Trophoblast cell (in vitro differentiated cells and primary cell): ENCODE results near the gene STAMBP.

ENCODE experiments used
- DNase-seq, 2 donors: peaks; one replicate each; pipeline ENCODE4 v3.0.0-alpha.2; 2016
- H2AFZ ChIP-seq: 2 replicates; pipeline ENCODE4 v1.6.1; 2013; ENCODE audit warnings: low read length, moderate library complexity, mild to moderate bottlenecking; ENCODE audit not compliant: insufficient read depth, poor library complexity
- H2AK5ac ChIP-seq: 2 replicates; pipeline ENCODE4 v1.6.1; 2013; ENCODE audit warnings: mild to moderate bottlenecking, low read length
- H2BK120ac ChIP-seq: 2 replicates; pipeline ENCODE4 v1.6.1; 2013; ENCODE audit warnings: low read length, mild to moderate bottlenecking, moderate library complexity; ENCODE audit not compliant: insufficient read depth, poor library complexity
- H2BK12ac ChIP-seq: 2 replicates; pipeline ENCODE4 v1.6.1; 2013; ENCODE audit warnings: mild to moderate bottlenecking, low read length, moderate library complexity
- H2BK5ac ChIP-seq: 2 replicates; pipeline ENCODE4 v1.6.1; 2013; ENCODE audit warnings: low read length, low read depth, moderate library complexity, mild to moderate bottlenecking; ENCODE audit not compliant: poor library complexity
- H3K14ac ChIP-seq: 2 replicates; pipeline ENCODE4 v1.6.1; 2013; ENCODE audit warnings: mild to moderate bottlenecking, low read length
- H3K18ac ChIP-seq: 2 replicates; pipeline ENCODE4 v1.6.1; 2013; ENCODE audit warnings: mild to moderate bottlenecking, low read length
- H3K23ac ChIP-seq: 2 replicates; pipeline ENCODE4 v1.6.1; 2013; ENCODE audit warnings: low read length
- H3K27ac ChIP-seq: 2 replicates; pipeline ENCODE4 v1.5.1; 2013; ENCODE audit warnings: low read depth, mild to moderate bottlenecking, inconsistent platforms, low read length, moderate library complexity
- H3K27me3 ChIP-seq: 2 replicates; pipeline ENCODE4 v1.6.1; 2013; ENCODE audit warnings: inconsistent platforms, mild to moderate bottlenecking, low read length, moderate library complexity; ENCODE audit not compliant: insufficient read depth
- H3K36me3 ChIP-seq, 2 experiments: 1 replicate in 1 of 2; 2 replicates in 1 of 2; pipeline ENCODE4 v1.6.1; 2013; ENCODE audit warnings: low read length in 2 of 2, mild to moderate bottlenecking in 2 of 2, moderate library complexity in 1 of 2; ENCODE audit not compliant: insufficient read depth in 2 of 2, control insufficient read depth in 1 of 2
- H3K4ac ChIP-seq: 2 replicates; pipeline ENCODE4 v1.6.1; 2013; ENCODE audit warnings: low read depth, mild to moderate bottlenecking, low read length, moderate library complexity
- H3K4me1 ChIP-seq, 2 experiments: 1 replicate in 1 of 2; 2 replicates in 1 of 2; pipeline ENCODE4 v1.6.1; 2013; ENCODE audit warnings: low read length in 2 of 2, mild to moderate bottlenecking in 2 of 2, moderate library complexity in 1 of 2; ENCODE audit not compliant: insufficient read depth in 2 of 2, control insufficient read depth in 1 of 2
- H3K4me2 ChIP-seq: 2 replicates; pipeline ENCODE4 v1.6.1; 2013; ENCODE audit warnings: inconsistent platforms, mild to moderate bottlenecking, low read length, moderate library complexity
- H3K4me3 ChIP-seq: 2 replicates; pipeline ENCODE4 v1.5.1; 2013; ENCODE audit warnings: mild to moderate bottlenecking, low read depth, low read length, inconsistent platforms
- H3K79me1 ChIP-seq: one replicate; pipeline ENCODE4 v1.6.1; 2013; ENCODE audit warnings: low read length
- H3K79me2 ChIP-seq: 2 replicates; pipeline ENCODE4 v1.6.1; 2013; ENCODE audit warnings: low read length, mild to moderate bottlenecking; ENCODE audit not compliant: control insufficient read depth, insufficient read depth, poor library complexity
- H3K9ac ChIP-seq: 2 replicates; pipeline ENCODE4 v1.6.1; 2013; ENCODE audit warnings: mild to moderate bottlenecking, low read length
- H3K9me3 ChIP-seq: 2 replicates; pipeline ENCODE4 v1.6.1; 2013; ENCODE audit warnings: low read depth, mild to moderate bottlenecking, control low read depth, inconsistent platforms, low read length; ENCODE audit not compliant: insufficient read depth
- H4K12ac ChIP-seq: 2 replicates; pipeline ENCODE4 v1.6.1; 2013; ENCODE audit warnings: low read depth, mild to moderate bottlenecking, low read length, moderate library complexity
- H4K8ac ChIP-seq: 2 replicates; pipeline ENCODE4 v1.6.1; 2013; ENCODE audit warnings: low read depth, mild to moderate bottlenecking, low read length, moderate library complexity
- H4K91ac ChIP-seq: one replicate; pipeline ENCODE4 v1.6.1; 2013; ENCODE audit warnings: low read depth, mild to moderate bottlenecking, low read length, moderate library complexity
- WGBS: extraction: QIAGEN DNeasy Blood & Tissue Kit; methylation state at CpG from one replicate; pipeline ENCODE4 v1.1.7; 2013; ENCODE audit warnings: missing lambda C conversion rate; ENCODE audit not compliant: insufficient read length, insufficient coverage; ENCODE audit errors: extremely low coverage; 5-methylcytosine and 5-hydroxymethylcytosine counted together

STAMBP gene

GRCh38 chr2:73851274-73851673 lies 22.5 kb downstream of the STAMBP start:
- H3K27me3 ChIP-seq: no peaks in the 10 kb centered on the region
- WGBS: no CpG with 5 or more reads among the region's 3 CpGs

DNA sequence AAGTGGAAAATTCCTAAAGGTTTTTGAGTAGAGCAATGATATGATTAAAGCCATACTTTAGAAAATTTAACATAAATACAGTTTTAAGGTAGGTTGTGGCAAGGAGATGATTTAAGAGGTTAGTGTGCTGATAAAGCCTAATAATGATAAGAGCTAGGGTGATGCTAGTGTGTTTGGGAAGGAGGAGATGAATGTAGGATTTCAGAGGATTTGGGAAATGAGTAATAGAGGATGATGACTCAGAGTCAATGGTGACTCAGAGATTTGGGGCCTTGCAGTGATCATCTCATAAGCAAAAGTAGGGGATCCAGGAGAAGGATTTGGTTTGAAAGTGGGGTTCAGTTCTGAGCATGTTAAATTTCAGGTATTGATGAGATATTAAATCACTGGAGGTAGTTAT lies 23.3 kb downstream of the STAMBP start:
- Histone ChIP-seq H2AK5ac (no peak overlapping the region), H2BK5ac (no peak overlapping the region), H2BK120ac (no peak overlapping the region), H3K79me1 (no peaks in the 10 kb centered on the region), H2BK12ac (no peak overlapping the region), H3K4me2 (no peak overlapping the region), H3K27ac (no peak overlapping the region), H3K4ac (no peak overlapping the region), H3K9me3 (no peaks in the 10 kb centered on the region), H4K12ac (no peak overlapping the region), H3K4me1 (no peaks in the 10 kb centered on the region), H3K9ac (no peak overlapping the region), H3K23ac (no peak overlapping the region), H3K4me3 (no peak overlapping the region), H2AFZ (no peak overlapping the region), H4K91ac (no peak overlapping the region), H4K8ac (no peak overlapping the region), H3K36me3 (peaks cover 22 to 44% of the 10 kb centered on the region in 2 experiments), H3K14ac (no peak overlapping the region), H3K27me3 (no peaks in the 10 kb centered on the region), H3K18ac (no peak overlapping the region), H3K79me2 (no peaks in the 10 kb centered on the region)
- DNase-seq: no peak

More at GRCh38 chr2:73851274-73851673, 22.5 kb downstream of the STAMBP start:
- H3K18ac ChIP-seq: no peak overlapping the region
- H3K4ac ChIP-seq: no peak overlapping the region
- H4K12ac ChIP-seq: no peak overlapping the region
- no peaks in the 10 kb centered on the region for H3K79me2 ChIP-seq
- no peak overlapping the region for H2BK5ac ChIP-seq
- DNase-seq: no peak
- no peak overlapping the region for H3K14ac ChIP-seq
- H3K4me2 ChIP-seq: no peak overlapping the region
- H2BK120ac ChIP-seq: no peak overlapping the region
- no peak overlapping the region for H3K4me3 ChIP-seq
- no peak overlapping the region for H3K27ac ChIP-seq
- no peak overlapping the region for H3K23ac ChIP-seq
- H3K9me3 ChIP-seq: no peaks in the 10 kb centered on the region
- no peak overlapping the region for H2AK5ac ChIP-seq
- no peaks in the 10 kb centered on the region for H3K4me1 ChIP-seq
- no peak overlapping the region for H2BK12ac ChIP-seq
- no peak overlapping the region for H4K91ac ChIP-seq
- peaks cover 28 to 45% of the 10 kb centered on the region in 2 experiments for H3K36me3 ChIP-seq
- no peak overlapping the region for H4K8ac ChIP-seq
- H2AFZ ChIP-seq: no peak overlapping the region
- H3K9ac ChIP-seq: no peak overlapping the region
- H3K79me1 ChIP-seq: no peaks in the 10 kb centered on the region

DNA sequence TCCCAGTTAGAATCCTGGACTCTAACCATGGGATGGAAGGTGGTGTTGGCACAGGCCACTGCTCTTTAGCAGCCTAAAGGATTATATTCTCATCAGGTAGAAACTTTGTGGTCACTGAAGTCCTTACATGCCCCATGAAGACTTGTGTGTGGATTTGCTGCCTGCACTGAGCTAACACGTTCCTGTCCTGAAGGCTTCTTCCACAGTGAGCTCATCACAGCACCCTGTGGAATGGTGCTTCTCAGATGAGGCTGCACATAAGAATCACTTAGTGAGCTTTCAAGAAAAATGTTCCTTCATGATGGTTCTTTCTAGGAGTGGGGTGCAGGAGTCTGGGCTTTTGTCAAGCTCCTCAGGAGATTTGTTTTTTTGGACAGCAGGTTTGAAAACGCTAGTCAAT lies 26.8 kb downstream of the STAMBP start:
- H3K79me1 ChIP-seq: no peaks in the 10 kb centered on the region
- no peaks in the 10 kb centered on the region for H3K27me3 ChIP-seq
- no peak overlapping the region for H3K27ac ChIP-seq
- H2AFZ ChIP-seq: no peak overlapping the region
- no peak overlapping the region for H4K12ac ChIP-seq
- no peak overlapping the region for H3K23ac ChIP-seq
- H3K4me2 ChIP-seq: no peak overlapping the region
- no peak overlapping the region for H3K4ac ChIP-seq
- H2AK5ac ChIP-seq: no peak overlapping the region
- H3K36me3 ChIP-seq: peaks cover 9 to 39% of the 10 kb centered on the region in 2 experiments
- no peaks in the 10 kb centered on the region for H3K9me3 ChIP-seq
- WGBS: no CpG with 5 or more reads among the region's 2 CpGs
- no peak overlapping the region for H4K8ac ChIP-seq
- no peak overlapping the region for H3K4me3 ChIP-seq
- H3K4me1 ChIP-seq: no peaks in the 10 kb centered on the region
- no peak overlapping the region for H2BK12ac ChIP-seq
- H3K18ac ChIP-seq: no peak overlapping the region
- no peaks in the 10 kb centered on the region for H3K79me2 ChIP-seq
- H3K14ac ChIP-seq: no peak overlapping the region
- H2BK5ac ChIP-seq: no peak overlapping the region
- no peak overlapping the region for H4K91ac ChIP-seq
- no peak for DNase-seq
- H3K9ac ChIP-seq: no peak overlapping the region
- no peak overlapping the region for H2BK120ac ChIP-seq

DNA sequence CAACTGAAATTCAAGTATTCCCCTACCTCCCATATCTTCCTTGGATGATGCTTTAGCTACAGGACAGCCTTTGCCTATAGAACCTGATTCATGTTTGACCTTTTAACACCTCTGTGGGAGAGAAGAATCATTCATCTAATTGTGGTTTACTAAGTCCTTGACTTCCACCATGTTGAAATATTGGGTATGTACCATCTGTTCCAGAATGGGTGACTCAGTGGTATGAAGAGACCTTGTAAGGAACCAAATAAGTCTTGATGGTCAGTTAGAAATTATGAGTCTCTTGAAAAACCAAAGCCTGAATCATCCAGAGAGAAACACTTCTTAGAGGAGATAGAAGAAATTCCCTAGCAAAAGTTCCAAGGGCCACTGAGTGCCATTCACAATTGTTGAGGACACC lies 27.5 kb downstream of the STAMBP start:
- no peak overlapping the region for H2BK5ac ChIP-seq
- H3K18ac ChIP-seq: no peak overlapping the region
- H3K4ac ChIP-seq: no peak overlapping the region
- H4K8ac ChIP-seq: no peak overlapping the region
- no peak overlapping the region for H3K14ac ChIP-seq
- no peak overlapping the region for H2BK12ac ChIP-seq
- H3K4me2 ChIP-seq: no peak overlapping the region
- H2AK5ac ChIP-seq: no peak overlapping the region
- H3K9me3 ChIP-seq: no peaks in the 10 kb centered on the region
- H4K91ac ChIP-seq: no peak overlapping the region
- H2AFZ ChIP-seq: no peak overlapping the region
- H3K4me1 ChIP-seq: no peaks in the 10 kb centered on the region
- H2BK120ac ChIP-seq: no peak overlapping the region
- no peak for DNase-seq
- H3K4me3 ChIP-seq: no peak overlapping the region
- H3K23ac ChIP-seq: no peak overlapping the region
- no peak overlapping the region for H4K12ac ChIP-seq
- H3K9ac ChIP-seq: no peak overlapping the region
- no peaks in the 10 kb centered on the region for H3K79me2 ChIP-seq
- H3K36me3 ChIP-seq: peaks cover 9 to 40% of the 10 kb centered on the region in 2 experiments
- no peak overlapping the region for H3K27ac ChIP-seq
- no peaks in the 10 kb centered on the region for H3K79me1 ChIP-seq
- no peaks in the 10 kb centered on the region for H3K27me3 ChIP-seq
